GM21360 (cell line): ENCODE results near the gene AIG1.

Experiments used
- ATAC-seq: cut with Tn5 transposase; IDR thresholded peaks from one replicate; pipeline ENCODE4 v1.9.1; 2021; ENCODE audit warnings: mild to moderate bottlenecking, moderate library complexity; ENCODE audit not compliant: unreplicated experiment

The AIG1 gene

GRCh38 chr6:143192766-143193165 is 132.1 kb downstream of the AIG1 start:
- ATAC-seq = no peak

GRCh38 chr6:143193571-143194094 is 132.9 kb downstream of the AIG1 start:
- no peak for ATAC-seq

GRCh38 chr6:143194095-143194589 is 133.5 kb downstream of the AIG1 start:
- ATAC-seq = no peak

- ATAC-seq = no peak
Observed at GRCh38 chr6:143195349-143195845, 134.7 kb downstream of the AIG1 start.

- ATAC-seq = no peak
Observed at GRCh38 chr6:143196525-143197225, 136.0 kb downstream of the AIG1 start.

GRCh38 chr6:143197377-143197776 is 136.7 kb downstream of the AIG1 start:
- no peak for ATAC-seq

GRCh38 chr6:143198312-143198711 is 137.6 kb downstream of the AIG1 start:
- ATAC-seq = no peak

- ATAC-seq = no peak
Observed at GRCh38 chr6:143199291-143199690, 138.6 kb downstream of the AIG1 start.

GRCh38 chr6:143200167-143200770 is 139.6 kb downstream of the AIG1 start:
- no peak for ATAC-seq

GRCh38 chr6:143204045-143204444 is 143.4 kb downstream of the AIG1 start:
- ATAC-seq = no peak

- ATAC-seq = no peak
Observed at GRCh38 chr6:143205131-143205535, 144.4 kb downstream of the AIG1 start.

GRCh38 chr6:143205585-143205984 is 144.9 kb downstream of the AIG1 start:
- no peak for ATAC-seq

GRCh38 chr6:143205991-143206390 is 145.3 kb downstream of the AIG1 start:
- ATAC-seq = no peak

GRCh38 chr6:143206550-143206949 is 145.9 kb downstream of the AIG1 start:
- no peak for ATAC-seq

GRCh38 chr6:143210420-143210819 is 149.7 kb downstream of the AIG1 start:
- no peak for ATAC-seq

GRCh38 chr6:143213859-143214376 is 153.2 kb downstream of the AIG1 start:
- ATAC-seq = no peak

- ATAC-seq = no peak
Observed at GRCh38 chr6:143215363-143215762, 154.7 kb downstream of the AIG1 start.

- ATAC-seq = no peak
Observed at GRCh38 chr6:143215771-143216170, 155.1 kb downstream of the AIG1 start.

- no peak for ATAC-seq
Observed at GRCh38 chr6:143218233-143218632, 157.5 kb downstream of the AIG1 start.

- no peak for ATAC-seq
Observed at GRCh38 chr6:143221698-143222097, 161.0 kb downstream of the AIG1 start.

GRCh38 chr6:143222310-143222709 is 161.6 kb downstream of the AIG1 start:
- ATAC-seq = no peak

- no peak for ATAC-seq
Observed at GRCh38 chr6:143222801-143223231, 162.1 kb downstream of the AIG1 start.
